ENCODE data around the gene TRIM46.
"Not testable (repeated sequence)": the region's sequence is repeated elsewhere in the genome, so short reads cannot be mapped to it uniquely, and the experiment has no call there.

The TRIM46 gene

GRCh38 chr1:155188268-155188667 is 14.6 kb downstream of the TRIM46 start:
- TF ChIP-seq CTCF (IDR thresholded peaks at IDR 0.05; ENCODE audit: insufficient read depth, low read length) (no peak), GABPA (IDR thresholded peaks at IDR 0.05; ENCODE audit: low read depth) (no peak), SPI1 (IDR thresholded peaks at IDR 0.05; ENCODE audit: borderline replicate concordance, low read depth) (no peak), POLR2AphosphoS5 (IDR thresholded peaks at IDR 0.05; ENCODE audit: low read depth) (no peak), REST (IDR thresholded peaks at IDR 0.05; ENCODE audit: insufficient replicate concordance, low read depth) (no peak)
- no peaks in the 10 kb centered on the region for H3K27me3 ChIP-seq (ENCODE audit: insufficient read depth, poor library complexity, severe bottlenecking)
- DNase-seq (ENCODE audit: low read depth in 1 of 2, low spot score in 1 of 2): no peak
- no peak overlapping the region for H3K4me3 ChIP-seq (replicated peaks; ENCODE audit: insufficient read depth, low read length)
- no peak overlapping the region for H3K27ac ChIP-seq (replicated peaks)

- not testable (repeated sequence) for H3K4me3 ChIP-seq (replicated peaks; ENCODE audit: insufficient read depth, low read length); H3K27ac ChIP-seq (replicated peaks); DNase-seq (ENCODE audit: low read depth in 1 of 2, low spot score in 1 of 2); H3K27me3 ChIP-seq (ENCODE audit: insufficient read depth, poor library complexity, severe bottlenecking)
These were observed 16.3 kb downstream of the TRIM46 start for GRCh38 chr1:155189926-155190325.

- no peak for TF ChIP-seq SPI1 (IDR thresholded peaks at IDR 0.05; ENCODE audit: borderline replicate concordance, low read depth)
- TF ChIP-seq CTCF (IDR thresholded peaks at IDR 0.05; ENCODE audit: insufficient read depth, low read length): no peak
- TF ChIP-seq REST (IDR thresholded peaks at IDR 0.05; ENCODE audit: insufficient replicate concordance, low read depth): no peak
- no peak for TF ChIP-seq POLR2AphosphoS5 (IDR thresholded peaks at IDR 0.05; ENCODE audit: low read depth)
- no peak for TF ChIP-seq GABPA (IDR thresholded peaks at IDR 0.05; ENCODE audit: low read depth)
These were observed 18.3 kb downstream of the TRIM46 start for GRCh38 chr1:155191904-155192303.

GRCh38 chr1:155192346-155193274 is 19.0 kb downstream of the TRIM46 start:
- peak overlapping the region; percentile 25 for H3K4me3 ChIP-seq (replicated peaks; ENCODE audit: insufficient read depth, low read length)
- DNase-seq (ENCODE audit: low read depth in 1 of 2, low spot score in 1 of 2): peak in 1 of 2 experiments; percentile 33
- H3K27ac ChIP-seq (replicated peaks): peak overlapping the region; percentile 37
- no peak for TF ChIP-seq REST (IDR thresholded peaks at IDR 0.05; ENCODE audit: insufficient replicate concordance, low read depth)
- TF ChIP-seq GABPA (IDR thresholded peaks at IDR 0.05; ENCODE audit: low read depth): no peak
- TF ChIP-seq CTCF (IDR thresholded peaks at IDR 0.05; ENCODE audit: insufficient read depth, low read length): no peak
- no peak for TF ChIP-seq SPI1 (IDR thresholded peaks at IDR 0.05; ENCODE audit: borderline replicate concordance, low read depth)
- TF ChIP-seq POLR2AphosphoS5 (IDR thresholded peaks at IDR 0.05; ENCODE audit: low read depth): no peak
- no peaks in the 10 kb centered on the region for H3K27me3 ChIP-seq (ENCODE audit: insufficient read depth, poor library complexity, severe bottlenecking)

More at GRCh38 chr1:155191904-155192303, 18.3 kb downstream of the TRIM46 start:
- no peaks in the 10 kb centered on the region for H3K27me3 ChIP-seq (ENCODE audit: insufficient read depth, poor library complexity, severe bottlenecking)
- no peak overlapping the region for H3K4me3 ChIP-seq (replicated peaks; ENCODE audit: insufficient read depth, low read length)
- DNase-seq (ENCODE audit: low read depth in 1 of 2, low spot score in 1 of 2): no peak
- no peak overlapping the region for H3K27ac ChIP-seq (replicated peaks)
